AML-193 (cell line): ENCODE results near the gene PARK7.
A peak's percentile ranks its signal among the peaks of the same experiment; 100 is the strongest.

Experiments
- DNase-seq, 2 experiments: peaks; one replicate each; lab custom pipeline; 2025; lab: John Stamatoyannopoulos, UW

Gene PARK7

GRCh38 chr1:8024329-8024728 lies 62.8 kb downstream of the PARK7 start:
- no peak for DNase-seq

DNA sequence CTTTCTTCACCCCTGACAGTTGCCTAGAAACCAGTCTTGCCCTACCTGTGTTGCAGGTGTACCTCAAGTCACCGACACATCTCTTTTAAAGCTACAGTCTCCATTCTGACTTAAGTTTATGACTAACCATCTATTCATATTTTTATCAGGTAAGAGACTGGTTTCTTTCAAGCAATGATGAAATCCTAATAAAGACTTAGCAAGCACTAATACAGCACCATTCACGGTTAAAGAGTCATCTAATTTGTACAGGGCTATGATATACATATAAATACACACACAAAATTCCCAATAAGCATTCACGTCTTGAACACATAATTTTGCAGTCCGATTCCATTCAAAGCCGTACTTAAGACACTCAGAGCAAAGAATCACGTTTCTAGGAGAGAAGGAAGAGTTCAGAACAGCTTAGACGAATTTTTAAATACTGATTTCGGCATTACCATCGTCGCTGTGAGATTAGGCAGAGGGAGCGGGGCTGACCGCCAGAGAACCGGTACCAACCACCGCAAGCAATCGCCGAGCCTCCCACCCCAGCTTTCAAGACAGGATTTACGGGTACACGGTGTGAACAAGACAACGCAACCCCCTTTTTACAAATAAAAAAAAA lies 63.7 kb downstream of the PARK7 start:
- no peak for DNase-seq

DNA sequence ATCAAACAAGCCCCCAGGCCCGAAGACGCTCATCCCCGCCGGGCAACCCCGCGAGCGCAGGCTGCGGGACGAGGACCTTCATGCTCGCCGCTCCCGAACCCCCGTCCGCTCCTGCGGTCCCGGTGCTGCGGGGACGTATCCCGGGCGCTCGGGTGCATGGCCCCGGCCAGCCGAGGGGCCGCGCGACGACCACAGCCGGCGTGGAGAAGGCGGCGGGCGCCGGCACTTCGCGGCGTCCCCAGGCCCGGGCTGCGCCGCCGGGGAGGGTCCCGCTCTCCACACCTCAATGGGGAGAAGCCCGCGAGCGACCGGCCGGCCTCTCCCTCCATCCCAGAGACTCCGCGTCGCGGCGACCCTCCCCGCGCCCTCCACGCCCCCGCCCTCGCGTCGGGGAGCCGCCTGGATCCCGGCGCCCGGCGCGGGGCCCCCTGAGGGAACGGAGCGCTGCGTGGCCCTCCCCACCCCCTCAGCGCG lies 64.2 kb downstream of the PARK7 start:
- DNase-seq = no peak

DNA sequence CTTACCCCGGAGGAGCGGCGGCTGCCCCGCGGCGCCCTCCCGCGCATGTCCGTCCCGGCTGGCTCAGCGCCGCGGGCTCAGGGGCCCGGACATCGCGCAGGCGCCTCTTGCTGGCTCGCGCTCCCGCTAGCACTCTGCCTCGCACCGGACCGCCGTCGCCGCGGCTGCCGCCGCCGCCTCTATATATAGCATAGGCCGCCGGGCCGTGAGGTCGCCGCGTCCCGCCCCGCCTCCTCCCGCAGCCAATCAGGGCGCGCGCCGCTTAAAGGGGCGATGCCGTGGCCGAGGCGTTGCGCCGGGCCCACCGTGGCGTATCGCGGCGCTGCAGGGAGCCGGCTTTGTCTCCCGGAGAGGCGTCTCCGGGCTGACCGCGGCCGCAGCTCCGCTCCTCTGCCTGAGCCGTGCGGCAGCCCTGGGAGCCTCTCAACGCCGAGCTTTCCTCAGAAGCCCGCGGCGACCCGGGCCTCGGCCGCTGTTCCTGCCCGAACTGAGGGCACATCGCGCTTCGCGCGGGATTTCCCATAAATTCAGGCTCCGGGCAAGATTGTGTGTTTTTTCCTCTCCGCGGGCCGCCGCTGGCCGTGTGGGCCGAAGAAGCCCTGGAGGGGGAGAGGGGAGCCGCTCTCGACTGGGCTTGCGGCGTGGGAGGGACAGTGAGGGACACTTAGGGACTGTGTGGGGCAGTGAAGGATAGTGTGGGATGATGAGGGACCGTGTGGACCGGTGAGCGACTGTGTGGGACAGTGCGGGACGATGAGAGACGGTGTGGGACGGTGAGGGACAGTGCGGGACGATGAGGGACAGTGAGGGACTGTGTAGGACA lies 64.9 kb downstream of the PARK7 start, which contains the start of gene ERRFI1:
ERRFI1 (minus strand) TSS at position 157 of the 823 bp plus-strand sequence. CDS start 10,690 bp downstream, outside the sequence.
- DNase-seq = no peak

- no peak for DNase-seq
Measured at GRCh38 chr1:8026976-8027747, 65.7 kb downstream of the PARK7 start.

- DNase-seq = no peak
Measured at GRCh38 chr1:8027748-8028570, 66.4 kb downstream of the PARK7 start.

DNA sequence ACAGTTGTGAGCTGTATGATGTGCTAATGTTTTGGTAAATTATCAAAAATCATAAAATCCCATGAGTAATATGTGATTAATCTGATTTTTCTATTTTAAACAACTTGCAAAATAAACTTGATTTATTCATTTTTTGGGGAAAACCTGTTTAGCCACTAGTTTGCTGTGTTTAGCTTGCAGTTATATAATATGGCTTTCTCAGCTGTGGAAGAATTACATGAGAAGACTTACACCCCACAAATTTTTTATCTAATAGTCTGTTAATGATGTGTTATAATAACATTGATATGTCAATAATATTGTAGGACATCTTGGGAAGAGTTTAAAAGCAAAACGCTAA lies 67.0 kb downstream of the PARK7 start:
- no peak for DNase-seq

- peak; percentile 37 to 59 for DNase-seq
Measured at GRCh38 chr1:8031176-8031785, 69.8 kb downstream of the PARK7 start.

DNA sequence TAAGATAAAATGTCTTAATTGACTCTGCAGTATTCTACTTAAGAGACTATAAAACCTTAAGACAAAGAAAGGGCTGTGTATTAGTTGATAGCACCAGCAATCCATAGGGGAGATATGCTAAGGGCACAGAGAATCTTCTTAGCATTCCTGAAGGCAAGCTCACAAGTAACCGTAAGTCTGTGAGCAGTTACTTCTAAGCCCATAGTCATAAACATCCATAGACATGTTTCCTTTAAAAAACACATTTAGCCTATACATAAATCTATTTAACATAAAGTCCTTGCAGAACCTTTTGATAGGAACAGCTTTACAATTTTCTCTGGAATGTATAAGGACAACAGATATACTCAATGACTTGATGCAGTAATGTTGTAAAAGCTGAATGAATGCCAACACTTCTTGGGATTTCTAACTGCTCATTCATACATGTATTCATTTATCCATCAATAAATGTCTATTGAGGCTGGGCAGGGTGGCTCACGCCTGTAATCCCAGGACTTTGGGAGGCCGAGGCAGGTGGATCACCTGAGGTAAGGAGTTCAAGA lies 70.9 kb downstream of the PARK7 start:
- DNase-seq = no peak

DNA sequence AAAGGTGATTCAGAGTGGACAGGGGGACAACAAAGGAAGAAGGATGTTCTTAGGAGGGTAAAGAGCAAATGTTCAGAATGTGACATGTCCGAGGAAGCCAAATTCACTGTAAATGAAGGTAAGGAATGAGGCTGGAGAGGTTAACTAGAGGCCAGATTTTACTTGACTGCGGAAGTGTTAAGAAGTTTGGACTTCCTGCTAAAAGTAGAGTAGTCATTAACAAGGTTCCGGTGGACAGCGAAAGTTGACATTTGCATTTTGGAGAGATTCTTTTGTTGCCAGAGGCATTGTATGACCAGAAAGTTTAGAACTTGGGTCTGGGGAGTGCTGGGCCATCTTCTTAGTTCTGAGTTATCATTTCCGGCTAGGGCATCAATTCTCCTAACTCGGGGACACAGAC lies 71.8 kb downstream of the PARK7 start:
- no peak for DNase-seq
